Fibroblast of lung (primary cell): ENCODE results near the gene LRRC3.
A peak's percentile ranks its signal among the peaks of the same experiment; 100 is the strongest.

Experiments used
- CTCF ChIP-seq, 2 donors: IDR thresholded peaks in 1 of 2; conservative IDR thresholded peaks in 1 of 2; 1 replicate in 1 of 2; 2 replicates in 1 of 2; pipeline ENCODE4 v1.5.1; 2011 to 2012; ENCODE audit warnings: low read length in 2 of 2, control low read depth in 1 of 2, inconsistent platforms in 1 of 2, low read depth in 1 of 2, mild to moderate bottlenecking in 1 of 2
- EZH2 ChIP-seq: IDR thresholded peaks from 2 replicates; pipeline ENCODE4 v1.5.1; 2012; ENCODE audit warnings: low read length, control low read depth, mild to moderate bottlenecking; ENCODE audit errors: missing control alignments

GRCh38 chr21:44455524-44456213 is 359 bp downstream of the LRRC3 start:
- TF ChIP-seq CTCF (conservative IDR thresholded peaks at IDR 0.05 in 1 of 2, IDR thresholded peaks at IDR 0.05 in 1 of 2; ENCODE audit: low read depth in 1 of 2, low read length in 2 of 2) (peak in 1 of 2 donors; percentile 10), EZH2 (no peak)
